PC-3 (cell line): ENCODE measurements around the gene MAPK13. TPM values are rescaled to one million over a fixed set of nuclear protein-coding genes. Genes with fewer than 3 reads are reported as not detected.

ENCODE experiments used
- ATAC-seq: fragments of 200-7000 bp; cut with Tn5 transposase; 2 replicates; pipeline ENCODE4 v1.9.1; 2020; ENCODE audit warnings: mild to moderate bottlenecking, moderate library complexity
- BruUV-seq: library from RNA; stranded (reverse); fragments of 400-500 nt; replicated peaks from 2 replicates; lab custom pipeline; 2021; lab: Mats Ljungman, UMichigan
- CTCF ChIA-PET: fragments of 300-600 bp; sonication (Branson Sonifier 250); formaldehyde crosslinking; loops from one replicate; lab custom pipeline; 2022; ENCODE audit warnings: antibody characterized with exemption; lab: Charles Lee
- POLR2A ChIA-PET: fragments of 300-600 bp; sonication (Branson Sonifier 250); formaldehyde crosslinking; loops from one replicate; lab custom pipeline; 2022; ENCODE audit warnings: antibody characterized with exemption; ENCODE audit not compliant: unreplicated experiment; lab: Charles Lee
- DNase-seq: peaks from one replicate; pipeline ENCODE4 v3.0.0-alpha.2; 2015
- H2AFZ ChIP-seq: fragments of 300-600 bp; sonication (generic); 2 replicates; pipeline ENCODE4 v1.6.0; 2016; ENCODE audit warnings: antibody characterized with exemption, low read length
- H3F3A ChIP-seq: fragments of 300-600 bp; sonication (generic); one replicate; pipeline ENCODE4 v1.6.0; 2017; ENCODE audit warnings: antibody characterized with exemption, low read length, control low read depth, mild to moderate bottlenecking; ENCODE audit not compliant: unreplicated experiment
- H3K27ac ChIP-seq: fragments of 300-600 bp; sonication (generic); 2 replicates; pipeline ENCODE4 v1.5.1; 2016; ENCODE audit warnings: mild to moderate bottlenecking, low read length
- H3K27me3 ChIP-seq: fragments of 300-600 bp; sonication (generic); 2 replicates; pipeline ENCODE4 v1.6.1; 2016; ENCODE audit warnings: low read length, mixed read lengths
- H3K36me3 ChIP-seq: fragments of 300-600 bp; sonication (generic); 2 replicates; pipeline ENCODE4 v1.6.1; 2016; ENCODE audit warnings: low read depth, mixed run types, low read length, mixed read lengths
- H3K4me1 ChIP-seq: fragments of 300-600 bp; sonication (generic); 2 replicates; pipeline ENCODE4 v1.5.1; 2016; ENCODE audit warnings: low read length; ENCODE audit not compliant: insufficient read depth
- H3K4me2 ChIP-seq: fragments of 300-600 bp; sonication (generic); 2 replicates; pipeline ENCODE4 v1.6.0; 2016; ENCODE audit warnings: low read length
- H3K4me3 ChIP-seq: fragments of 300-600 bp; sonication (generic); 2 replicates; pipeline ENCODE4 v1.5.1; 2016; ENCODE audit warnings: mild to moderate bottlenecking, low read length, mixed read lengths
- H3K79me2 ChIP-seq: fragments of 300-600 bp; sonication (generic); 2 replicates; pipeline ENCODE4 v1.6.1; 2017; ENCODE audit warnings: low read length, mixed read lengths
- H3K9ac ChIP-seq: fragments of 300-600 bp; sonication (generic); 2 replicates; pipeline ENCODE4 v1.6.0; 2016; ENCODE audit warnings: mild to moderate bottlenecking, low read length
- H3K9me2 ChIP-seq: fragments of 300-600 bp; sonication (generic); replicated peaks from 2 replicates; pipeline ENCODE4 v1.6.1; 2016; ENCODE audit warnings: mixed run types, low read length, mixed read lengths
- H3K9me3 ChIP-seq: fragments of 300-600 bp; sonication (generic); 2 replicates; pipeline ENCODE4 v1.6.1; 2016; ENCODE audit warnings: low read length, mixed read lengths
- H4K20me1 ChIP-seq: fragments of 300-600 bp; sonication (generic); 2 replicates; pipeline ENCODE4 v1.6.1; 2016; ENCODE audit warnings: low read length, mixed read lengths
- EZH2 ChIP-seq: fragments of 300-600 bp; sonication (generic); IDR thresholded peaks from one replicate; pipeline ENCODE4 v1.6.1; 2017; ENCODE audit warnings: antibody characterized with exemption, mild to moderate bottlenecking, low read length; ENCODE audit not compliant: unreplicated experiment
- EZH2phosphoT487 ChIP-seq: fragments of 300-600 bp; sonication (generic); IDR thresholded peaks from 2 replicates; pipeline ENCODE4 v1.6.1; 2018; ENCODE audit warnings: mild to moderate bottlenecking, antibody characterized with exemption, low read length, borderline replicate concordance
- intact Hi-C: fragments of 100-400 bp; cut with micrococcal nuclease; formaldehyde crosslinking; loops from 2 replicates; pipeline ENCODE4 v1.9.0; 2023
- total RNA-seq: library from RNA; depleted of rRNA; stranded (reverse); fragments of >200 nt; gene quantifications from 2 replicates; pipeline ENCODE4 v1.2.3, GENCODE V29; 2014
- TF ChIP-seq, protein P1 (sequence below): fragments of 300-600 bp; sonication (generic); conservative IDR thresholded peaks from 2 replicates; pipeline ENCODE4 v1.5.1; 2017; ENCODE audit warnings: antibody characterized with exemption, low read depth, mild to moderate bottlenecking, low read length

Gene MAPK13
- total RNA-seq, 1 experiment from 2014 or later = 41.4 TPM

DNA sequence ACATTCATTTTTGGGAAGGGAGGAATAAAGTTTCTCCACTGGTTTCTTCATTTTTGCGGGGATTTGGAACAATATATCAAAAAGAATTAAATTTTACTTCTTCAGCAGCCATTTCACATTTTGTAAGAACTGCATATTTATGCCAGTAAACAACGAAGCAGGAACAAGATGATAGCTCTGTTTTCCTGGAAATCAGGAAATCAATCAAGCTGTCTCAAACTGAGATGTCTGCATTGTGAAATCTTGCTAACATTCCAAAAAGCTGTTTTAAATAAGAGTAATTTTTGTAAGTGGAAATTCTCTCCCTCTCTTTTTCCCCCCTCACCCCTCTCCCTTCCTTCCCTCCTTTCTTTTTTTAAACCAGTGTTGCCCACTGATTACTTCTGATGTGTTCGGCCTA, 20.0 kb downstream of the MAPK13 start:
- H3K9me2 ChIP-seq = no peaks in the 10 kb centered on the region
- BruUV-seq = no TSS peak
- no peaks in the 10 kb centered on the region for H3K79me2 ChIP-seq
- H4K20me1 ChIP-seq = no peaks in the 10 kb centered on the region
- H3K4me1 ChIP-seq = peaks cover 17% of the 10 kb centered on the region
- TF ChIP-seq, protein P1, sequence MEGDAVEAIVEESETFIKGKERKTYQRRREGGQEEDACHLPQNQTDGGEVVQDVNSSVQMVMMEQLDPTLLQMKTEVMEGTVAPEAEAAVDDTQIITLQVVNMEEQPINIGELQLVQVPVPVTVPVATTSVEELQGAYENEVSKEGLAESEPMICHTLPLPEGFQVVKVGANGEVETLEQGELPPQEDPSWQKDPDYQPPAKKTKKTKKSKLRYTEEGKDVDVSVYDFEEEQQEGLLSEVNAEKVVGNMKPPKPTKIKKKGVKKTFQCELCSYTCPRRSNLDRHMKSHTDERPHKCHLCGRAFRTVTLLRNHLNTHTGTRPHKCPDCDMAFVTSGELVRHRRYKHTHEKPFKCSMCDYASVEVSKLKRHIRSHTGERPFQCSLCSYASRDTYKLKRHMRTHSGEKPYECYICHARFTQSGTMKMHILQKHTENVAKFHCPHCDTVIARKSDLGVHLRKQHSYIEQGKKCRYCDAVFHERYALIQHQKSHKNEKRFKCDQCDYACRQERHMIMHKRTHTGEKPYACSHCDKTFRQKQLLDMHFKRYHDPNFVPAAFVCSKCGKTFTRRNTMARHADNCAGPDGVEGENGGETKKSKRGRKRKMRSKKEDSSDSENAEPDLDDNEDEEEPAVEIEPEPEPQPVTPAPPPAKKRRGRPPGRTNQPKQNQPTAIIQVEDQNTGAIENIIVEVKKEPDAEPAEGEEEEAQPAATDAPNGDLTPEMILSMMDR = no peak
- TF ChIP-seq EZH2phosphoT487 = no peak
- TF ChIP-seq EZH2 = no peak
- ATAC-seq (no peak), DNase-seq (no peak)
- no peaks in the 10 kb centered on the region for H3K36me3 ChIP-seq
- H3F3A ChIP-seq = no peaks in the 10 kb centered on the region
- H3K9me3 ChIP-seq = 0 out of 2 replicates have a peak, but pooled peaks cover 1% of the 10 kb centered on the region
- no peak overlapping the region for H2AFZ ChIP-seq
- no peak overlapping the region for H3K4me3 ChIP-seq
- H3K9ac ChIP-seq = no peak overlapping the region
- H3K27me3 ChIP-seq = no peaks in the 10 kb centered on the region
- ChIA-PET CTCF (no interaction called here), POLR2A (no interaction called here)
- intact Hi-C loops = no loop called here
- no peak overlapping the region for H3K27ac ChIP-seq
- H3K4me2 ChIP-seq = no peak overlapping the region

DNA sequence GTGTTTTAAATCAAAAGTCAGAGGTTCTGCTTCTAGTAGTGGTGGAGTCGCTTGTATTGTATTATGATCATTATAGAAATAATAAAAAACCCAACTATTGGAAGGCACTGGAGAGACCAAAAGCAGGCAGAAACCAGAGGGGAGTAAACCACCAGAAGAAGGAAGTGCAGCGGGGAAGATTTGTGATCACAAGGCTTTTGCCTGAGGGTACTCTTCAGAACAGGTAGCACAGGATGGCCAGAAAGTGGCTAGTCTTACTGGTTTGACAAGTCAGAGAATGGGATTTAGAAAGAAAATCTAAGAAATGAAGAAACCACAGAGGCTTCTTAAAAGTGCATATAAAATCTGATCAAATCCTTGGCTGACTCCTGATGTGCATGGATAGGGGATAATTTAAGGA, 24.0 kb downstream of the MAPK13 start:
- peak overlapping the region; percentile 31; the same call in 1 of the 2 replicates for H2AFZ ChIP-seq
- ATAC-seq = peak; percentile 80
- BruUV-seq = no TSS peak
- H3K4me2 ChIP-seq = peak overlapping the region; percentile 50
- H3K4me3 ChIP-seq = no peak overlapping the region; the same call in 1 of the 2 replicates
- 0 out of 2 replicates have a peak, but pooled peaks cover 5% of the 10 kb centered on the region for H3K9me3 ChIP-seq
- H3K27ac ChIP-seq = peak overlapping the region; percentile 12
- no peaks in the 10 kb centered on the region for H3K79me2 ChIP-seq
- ChIA-PET POLR2A (no interaction called here), CTCF (no interaction called here)
- H3K27me3 ChIP-seq = no peaks in the 10 kb centered on the region
- H3F3A ChIP-seq = no peaks in the 10 kb centered on the region
- intact Hi-C loops = no loop called here
- H3K9me2 ChIP-seq = no peaks in the 10 kb centered on the region
- peaks cover 17% of the 10 kb centered on the region for H3K4me1 ChIP-seq
- no peak overlapping the region for H3K9ac ChIP-seq
- no peaks in the 10 kb centered on the region for H3K36me3 ChIP-seq
- no peak for TF ChIP-seq EZH2phosphoT487
- no peak for TF ChIP-seq EZH2
- TF ChIP-seq, protein P1 = no peak
- DNase-seq = peak; percentile 93
- no peaks in the 10 kb centered on the region for H4K20me1 ChIP-seq

DNA sequence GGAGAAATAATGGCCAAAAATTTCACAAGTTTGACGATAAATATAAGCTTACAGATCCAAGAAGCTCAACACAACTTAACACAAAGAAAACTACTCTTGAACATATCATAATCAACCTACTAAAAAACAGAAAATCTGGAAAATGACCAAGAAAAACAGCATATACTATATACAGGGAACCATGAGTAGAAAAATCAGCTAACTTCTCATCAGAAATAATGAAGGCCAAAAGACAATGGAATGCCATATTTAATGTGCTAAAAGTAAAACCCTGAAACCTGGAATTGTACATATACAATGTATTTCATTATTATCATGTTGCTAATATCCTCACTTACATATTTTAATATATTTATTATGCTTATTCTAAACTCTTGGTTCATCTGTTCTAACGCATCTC, 25.3 kb downstream of the MAPK13 start:
- Histone ChIP-seq H3K4me1 (peaks cover 17% of the 10 kb centered on the region), H3K9me2 (no peaks in the 10 kb centered on the region), H3K9ac (no peak overlapping the region), H3K27me3 (no peaks in the 10 kb centered on the region), H3F3A (no peaks in the 10 kb centered on the region), H3K4me2 (no peak overlapping the region), H3K27ac (no peak overlapping the region), H2AFZ (no peak overlapping the region), H3K4me3 (no peak overlapping the region), H3K36me3 (no peaks in the 10 kb centered on the region), H4K20me1 (no peaks in the 10 kb centered on the region), H3K79me2 (no peaks in the 10 kb centered on the region), H3K9me3 (0 out of 2 replicates have a peak, but pooled peaks cover 5% of the 10 kb centered on the region)
- no peak for ATAC-seq
- no peak for DNase-seq
- POLR2A ChIA-PET = no interaction called here
- intact Hi-C loops = no loop called here
- no TSS peak for BruUV-seq
- CTCF ChIA-PET = no interaction called here
- no peak for TF ChIP-seq EZH2phosphoT487
- TF ChIP-seq EZH2 = no peak
- TF ChIP-seq, protein P1 = no peak
